GM12892 (cell line): ENCODE results near the gene JMJD4.

Source experiments
- DNase-seq: peaks from one replicate; pipeline ENCODE4 v3.0.0; 2011; ENCODE audit not compliant: insufficient read length
- FAIRE-seq: peaks from 2 replicates; lab custom pipeline; 2011; peaks lifted over from hg19 to GRCh38; lab: Jason Lieb, UNC
- POLR2A ChIP-seq: IDR thresholded peaks from 2 replicates; pipeline ENCODE4 v1.6.1; 2011; ENCODE audit warnings: low read depth, low read length, control low read depth
- POLR2AphosphoS5 ChIP-seq: IDR thresholded peaks from 2 replicates; pipeline ENCODE4 v1.6.1; 2011; ENCODE audit warnings: low read depth, low read length, control low read depth
- TAF1 ChIP-seq: IDR thresholded peaks from 2 replicates; pipeline ENCODE4 v1.6.1; 2011; ENCODE audit warnings: low read depth, mild to moderate bottlenecking, control low read depth, low read length, borderline replicate concordance

JMJD4 gene

DNA sequence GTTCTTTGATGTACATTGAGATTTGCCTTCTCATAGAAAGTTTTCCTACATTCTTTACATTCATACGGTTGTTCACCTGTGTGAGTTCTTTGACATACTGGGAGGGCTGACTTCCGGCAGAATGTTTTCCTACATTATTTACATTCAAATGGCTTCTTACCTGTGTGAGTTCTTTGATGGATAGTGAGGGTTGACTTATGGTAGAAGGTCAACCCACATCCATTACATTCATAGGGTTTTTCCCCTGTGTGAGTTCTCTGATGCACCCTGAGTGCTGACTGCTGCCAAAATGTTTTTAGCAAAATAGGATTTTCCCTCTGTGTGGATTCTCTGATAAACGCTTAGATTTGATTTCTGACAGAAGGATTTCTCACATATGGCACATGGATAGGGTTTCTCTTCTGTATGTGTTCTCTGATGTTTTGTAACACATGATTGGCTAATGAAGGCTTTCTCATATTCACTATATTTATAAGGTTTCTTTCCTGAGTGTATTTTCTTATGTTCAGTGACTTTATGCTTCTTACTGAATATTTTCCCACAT is 37.7 kb downstream of the JMJD4 start:
- DNase-seq (no peak), FAIRE-seq (no peak)
- TF ChIP-seq POLR2AphosphoS5, result no peak
- no peak for TF ChIP-seq TAF1
- TF ChIP-seq POLR2A, result no peak

DNA sequence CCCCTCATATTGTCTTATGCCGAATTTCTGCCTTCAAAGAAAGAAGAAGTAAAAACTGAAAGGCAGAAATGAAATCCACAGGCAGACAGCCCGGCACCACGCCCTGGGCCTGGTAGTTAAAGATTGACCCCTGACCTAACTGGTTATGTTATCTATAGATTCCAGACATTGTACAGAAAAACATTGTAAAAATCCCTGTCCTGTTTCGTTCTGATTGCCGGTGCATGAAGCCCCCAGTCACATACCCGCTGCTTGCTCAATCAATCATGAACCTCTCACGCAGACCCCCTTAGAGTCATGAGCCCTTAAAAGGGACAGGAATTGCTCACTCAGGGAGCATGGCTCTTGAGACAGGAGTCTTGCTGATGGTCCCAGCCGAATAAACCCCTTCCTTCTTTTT is 49.3 kb downstream of the JMJD4 start:
- no peak for TF ChIP-seq POLR2AphosphoS5
- no peak for TF ChIP-seq TAF1
- TF ChIP-seq POLR2A, result no peak
- no peak for DNase-seq
- FAIRE-seq, result no peak
